ENCODE data around the gene EGFR.

The EGFR gene

GRCh38 chr7:55152516-55152915 lies 133.7 kb downstream of the EGFR start:
- Histone ChIP-seq H3K4me1 (ENCODE audit: insufficient read depth, low read length, poor library complexity, severe bottlenecking) (no peaks in the 10 kb centered on the region), H3K4me3 (ENCODE audit: low read length, poor library complexity, severe bottlenecking) (no peak overlapping the region), H2AFZ (ENCODE audit: low read length) (no peak overlapping the region), H3K36me3 (ENCODE audit: insufficient read depth, low read length) (no peaks in the 10 kb centered on the region), H4K20me1 (ENCODE audit: insufficient read depth, low read length, poor library complexity, severe bottlenecking) (no peaks in the 10 kb centered on the region), H3K9me3 (ENCODE audit: insufficient read depth, low read depth, low read length) (peaks cover 8% of the 10 kb centered on the region; the same call in 1 of the 2 replicates), H3K9ac (ENCODE audit: low read depth, low read length, poor library complexity, severe bottlenecking) (no peak overlapping the region), H3K27me3 (ENCODE audit: insufficient read depth, low read length, poor library complexity, severe bottlenecking) (no peaks in the 10 kb centered on the region), H3K4me2 (ENCODE audit: low read depth, low read length, poor library complexity, severe bottlenecking) (no peak overlapping the region), H3K79me2 (ENCODE audit: insufficient read depth, low read length) (no peaks in the 10 kb centered on the region), H3K9me2 (replicated peaks; ENCODE audit: low read depth, low read length) (no peaks in the 10 kb centered on the region), H3F3A (ENCODE audit: low read depth) (no peaks in the 10 kb centered on the region)
- TF ChIP-seq EZH2phosphoT487 (IDR thresholded peaks at IDR 0.05; ENCODE audit: borderline replicate concordance) (no peak), CTCF (conservative IDR thresholded peaks at IDR 0.05; ENCODE audit: low read length) (no peak)

DNA sequence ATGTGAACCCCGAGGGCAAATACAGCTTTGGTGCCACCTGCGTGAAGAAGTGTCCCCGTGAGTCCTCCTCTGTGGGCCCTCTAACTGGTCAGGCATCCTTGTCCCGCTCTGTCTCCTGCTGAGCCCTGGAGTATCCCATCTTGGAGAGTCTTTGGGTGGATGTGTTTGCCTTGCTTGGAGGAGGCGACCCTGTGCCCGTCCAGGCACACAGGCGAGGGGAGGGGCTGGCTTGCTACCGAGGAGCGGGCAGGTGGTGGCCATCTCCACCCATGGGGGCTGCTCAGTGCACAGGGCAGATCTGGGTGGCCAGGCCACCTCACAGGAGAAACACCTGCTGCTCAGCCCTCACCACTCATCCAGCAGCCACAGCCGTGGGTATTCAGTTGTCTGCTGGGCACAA lies 135.3 kb downstream of the EGFR start:
- Histone ChIP-seq H3K4me3 (ENCODE audit: low read length, poor library complexity, severe bottlenecking) (no peak overlapping the region), H3K9me2 (replicated peaks; ENCODE audit: low read depth, low read length) (no peaks in the 10 kb centered on the region), H4K20me1 (ENCODE audit: insufficient read depth, low read length, poor library complexity, severe bottlenecking) (no peaks in the 10 kb centered on the region)

GRCh38 chr7:55155351-55156117 lies 136.7 kb downstream of the EGFR start:
- TF ChIP-seq CTCF (conservative IDR thresholded peaks at IDR 0.05; ENCODE audit: low read length) (no peak), EZH2phosphoT487 (IDR thresholded peaks at IDR 0.05; ENCODE audit: borderline replicate concordance) (no peak)
- H3K4me2 ChIP-seq (ENCODE audit: low read depth, low read length, poor library complexity, severe bottlenecking) = no peak overlapping the region

More for the DNA sequence above, 135.3 kb downstream of the EGFR start:
- Histone ChIP-seq H3K36me3 (ENCODE audit: insufficient read depth, low read length) (no peaks in the 10 kb centered on the region), H3K4me2 (ENCODE audit: low read depth, low read length, poor library complexity, severe bottlenecking) (no peak overlapping the region), H3K9ac (ENCODE audit: low read depth, low read length, poor library complexity, severe bottlenecking) (no peak overlapping the region), H3K79me2 (ENCODE audit: insufficient read depth, low read length) (no peaks in the 10 kb centered on the region), H2AFZ (ENCODE audit: low read length) (no peak overlapping the region), H3K9me3 (ENCODE audit: insufficient read depth, low read depth, low read length) (peaks cover 3% of the 10 kb centered on the region; the same call in 1 of the 2 replicates), H3F3A (ENCODE audit: low read depth) (no peaks in the 10 kb centered on the region), H3K27me3 (ENCODE audit: insufficient read depth, low read length, poor library complexity, severe bottlenecking) (no peaks in the 10 kb centered on the region), H3K4me1 (ENCODE audit: insufficient read depth, low read length, poor library complexity, severe bottlenecking) (no peaks in the 10 kb centered on the region)
- no peak for TF ChIP-seq EZH2phosphoT487 (IDR thresholded peaks at IDR 0.05; ENCODE audit: borderline replicate concordance)
- TF ChIP-seq CTCF (conservative IDR thresholded peaks at IDR 0.05; ENCODE audit: low read length) = no peak

More at GRCh38 chr7:55155351-55156117, 136.7 kb downstream of the EGFR start:
- H3K9ac ChIP-seq (ENCODE audit: low read depth, low read length, poor library complexity, severe bottlenecking) = no peak overlapping the region
- H3K36me3 ChIP-seq (ENCODE audit: insufficient read depth, low read length) = no peaks in the 10 kb centered on the region
- no peaks in the 10 kb centered on the region for H3K4me1 ChIP-seq (ENCODE audit: insufficient read depth, low read length, poor library complexity, severe bottlenecking)
- H3K79me2 ChIP-seq (ENCODE audit: insufficient read depth, low read length) = no peaks in the 10 kb centered on the region
- H4K20me1 ChIP-seq (ENCODE audit: insufficient read depth, low read length, poor library complexity, severe bottlenecking) = no peaks in the 10 kb centered on the region
- H3K9me3 ChIP-seq (ENCODE audit: insufficient read depth, low read depth, low read length) = peaks cover 3% of the 10 kb centered on the region; the same call in 1 of the 2 replicates
- H3F3A ChIP-seq (ENCODE audit: low read depth) = no peaks in the 10 kb centered on the region
- H3K9me2 ChIP-seq (replicated peaks; ENCODE audit: low read depth, low read length) = no peaks in the 10 kb centered on the region
- H3K27me3 ChIP-seq (ENCODE audit: insufficient read depth, low read length, poor library complexity, severe bottlenecking) = no peaks in the 10 kb centered on the region
- H2AFZ ChIP-seq (ENCODE audit: low read length) = no peak overlapping the region
- H3K4me3 ChIP-seq (ENCODE audit: low read length, poor library complexity, severe bottlenecking) = no peak overlapping the region

All from Loucy (cell line).